Embryonic facial prominence (tissue), 1 donor: ENCODE measurements around the gene KCNJ6.

Experiments used
- DNase-seq: peaks from one replicate; pipeline ENCODE4 v3.0.0-alpha.2; 2016; ENCODE audit errors: extremely low spot score

KCNJ6 gene

GRCh38 chr21:37821092-37821491 lies 95.2 kb downstream of the KCNJ6 start:
- no peak for DNase-seq

GRCh38 chr21:37819372-37819771 lies 96.9 kb downstream of the KCNJ6 start:
- DNase-seq, result no peak

GRCh38 chr21:37817242-37817641 lies 99.0 kb downstream of the KCNJ6 start:
- no peak for DNase-seq

- no peak for DNase-seq
These were observed 100.4 kb downstream of the KCNJ6 start for GRCh38 chr21:37815893-37816292.

- no peak for DNase-seq
These were observed 104.5 kb downstream of the KCNJ6 start for GRCh38 chr21:37811711-37812110.

DNA sequence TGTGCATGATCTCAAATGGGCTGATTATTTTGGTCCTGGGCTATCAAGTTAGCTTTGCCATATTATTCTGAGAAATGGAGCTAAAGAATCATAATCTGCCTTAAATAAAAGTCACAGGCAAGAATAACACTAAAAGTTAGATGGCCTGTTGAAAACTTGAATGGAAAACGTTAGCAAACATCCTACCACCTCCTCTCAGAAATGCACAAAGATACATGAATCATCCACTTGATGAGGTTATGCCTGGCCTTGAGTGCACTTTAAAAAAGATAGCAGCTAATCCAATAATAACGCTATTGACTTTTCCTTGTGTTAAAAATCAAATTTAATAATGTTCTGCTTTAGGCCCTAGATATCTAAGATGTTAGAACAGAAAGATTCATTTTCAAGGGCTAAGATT lies 108.0 kb downstream of the KCNJ6 start:
- no peak for DNase-seq

GRCh38 chr21:37805266-37805665 lies 111.0 kb downstream of the KCNJ6 start:
- DNase-seq, result no peak

GRCh38 chr21:37804001-37804400 lies 112.3 kb downstream of the KCNJ6 start:
- no peak for DNase-seq

DNA sequence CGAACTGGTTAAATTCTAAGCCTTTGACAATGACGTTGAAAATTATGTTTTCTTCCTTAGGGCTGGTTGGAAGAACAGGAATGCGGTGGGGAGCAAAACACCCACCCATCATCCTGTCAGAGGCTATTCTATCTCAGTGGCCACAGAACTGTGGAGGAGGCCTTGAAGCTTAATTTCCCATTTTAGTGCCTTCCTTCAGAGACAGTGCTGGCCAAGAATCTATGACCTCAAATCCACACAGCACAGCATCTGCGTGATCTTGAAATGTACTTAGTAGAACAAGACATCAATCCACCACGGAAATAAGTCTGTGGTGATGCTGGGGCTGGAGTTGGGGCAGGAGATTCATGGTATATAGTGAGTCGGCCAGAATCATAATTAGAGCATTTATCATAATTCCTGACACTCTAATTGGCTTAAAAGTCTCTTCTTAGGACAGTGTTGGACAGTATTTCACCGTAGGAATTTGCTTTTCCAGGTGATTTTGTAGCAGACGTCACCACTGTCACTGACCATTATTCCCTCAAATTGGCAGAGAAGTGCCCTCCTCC lies 113.1 kb downstream of the KCNJ6 start:
- no peak for DNase-seq

- no peak for DNase-seq
These were observed 115.7 kb downstream of the KCNJ6 start for GRCh38 chr21:37800456-37801061.

DNA sequence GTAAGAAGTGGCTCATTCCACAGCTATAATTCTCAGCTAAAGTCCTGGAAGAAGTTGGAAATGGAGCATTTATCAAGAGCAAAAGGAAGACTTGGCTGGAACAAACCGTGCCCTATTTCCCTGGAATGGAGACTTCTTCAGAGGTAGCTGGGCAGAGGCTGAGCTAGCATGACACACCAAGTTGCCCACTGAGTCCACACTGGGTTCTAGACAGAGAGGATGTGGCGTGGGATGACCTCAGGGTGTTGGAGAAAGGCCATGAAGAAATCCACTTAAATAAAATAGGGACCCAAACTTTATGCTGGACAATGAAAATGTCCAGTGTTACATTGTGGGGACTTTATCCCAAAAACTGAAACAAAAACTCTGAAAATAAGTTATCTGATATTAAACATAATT lies 116.2 kb downstream of the KCNJ6 start:
- DNase-seq, result no peak

- no peak for DNase-seq
These were observed 116.8 kb downstream of the KCNJ6 start for GRCh38 chr21:37799211-37800056.

DNA sequence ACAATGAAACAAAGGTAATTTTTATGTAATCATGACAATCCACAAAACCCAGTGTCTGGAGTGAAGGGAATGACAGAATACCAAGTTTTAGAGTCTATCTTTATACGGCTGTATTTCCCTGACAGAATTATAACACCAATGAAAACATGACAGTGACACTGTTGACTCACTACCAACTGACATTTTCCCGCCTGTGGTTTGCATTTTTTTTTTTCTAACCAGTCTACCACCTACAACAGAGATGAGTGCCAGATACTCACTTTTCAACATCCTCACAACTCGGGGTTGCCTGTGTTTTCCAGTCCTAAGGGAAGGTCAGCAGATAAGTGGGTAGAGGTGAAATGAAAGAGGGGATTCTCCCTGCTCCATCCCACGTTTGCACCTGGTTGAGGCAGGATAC lies 118.9 kb downstream of the KCNJ6 start:
- no peak for DNase-seq

DNA sequence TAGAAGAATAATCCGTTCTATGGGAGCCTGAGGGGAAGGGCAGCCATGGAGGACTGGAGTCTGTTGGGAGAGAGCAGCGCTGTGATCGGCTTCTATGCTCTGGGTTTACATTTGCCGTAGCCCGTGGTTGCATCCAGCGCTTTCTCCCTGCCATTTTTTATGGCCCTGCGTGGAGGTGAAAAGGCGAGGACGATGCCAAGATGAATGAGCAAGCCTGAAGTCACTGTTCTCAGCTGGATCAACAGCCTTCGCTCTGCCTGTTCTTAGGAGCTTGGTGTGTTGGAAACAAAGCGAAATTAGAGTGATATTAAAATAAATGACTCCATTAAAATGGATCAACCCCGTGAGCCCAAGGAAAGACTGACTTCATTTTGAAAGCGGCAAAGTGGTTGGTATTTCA lies 120.2 kb downstream of the KCNJ6 start:
- no peak for DNase-seq

DNA sequence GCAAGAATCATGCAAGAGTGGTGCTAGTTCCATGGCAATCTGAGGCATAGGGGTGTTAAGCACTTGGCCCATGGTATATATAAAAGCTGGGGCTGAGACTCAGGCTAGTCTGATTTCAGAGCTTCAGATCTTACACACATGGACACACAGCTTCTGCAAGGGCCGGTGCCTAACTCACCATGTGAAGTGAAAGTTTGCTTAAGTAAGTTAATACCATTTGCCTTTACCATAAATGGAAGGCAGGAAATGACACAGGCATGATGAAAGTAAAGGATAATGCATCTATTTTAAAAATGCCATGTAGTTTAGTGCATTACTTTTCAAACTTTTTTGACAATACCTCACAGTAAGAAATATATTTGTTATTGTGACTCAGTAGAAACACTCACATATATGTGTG lies 122.6 kb downstream of the KCNJ6 start:
- DNase-seq, result no peak

DNA sequence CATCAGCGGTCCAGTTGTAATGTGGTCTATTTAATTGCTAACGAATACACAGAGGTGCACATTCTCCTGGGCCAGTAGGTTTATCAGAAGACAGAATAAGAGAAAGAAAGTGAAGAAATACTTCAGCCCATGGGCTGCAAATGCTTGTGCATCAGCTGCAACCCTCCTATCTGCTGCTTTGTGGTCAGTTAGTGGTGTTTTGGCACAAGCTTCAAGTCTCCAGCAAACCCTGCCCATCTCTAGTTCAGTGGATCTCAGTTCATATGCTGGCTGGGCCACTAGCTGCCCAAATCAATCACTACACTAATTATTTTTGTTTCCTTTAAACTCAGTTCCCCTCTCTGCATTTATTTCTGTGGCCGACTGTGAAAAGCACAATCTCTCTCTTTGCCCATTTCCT lies 124.2 kb downstream of the KCNJ6 start:
- DNase-seq, result no peak

- DNase-seq, result no peak
These were observed 125.4 kb downstream of the KCNJ6 start for GRCh38 chr21:37790905-37791304.

DNA sequence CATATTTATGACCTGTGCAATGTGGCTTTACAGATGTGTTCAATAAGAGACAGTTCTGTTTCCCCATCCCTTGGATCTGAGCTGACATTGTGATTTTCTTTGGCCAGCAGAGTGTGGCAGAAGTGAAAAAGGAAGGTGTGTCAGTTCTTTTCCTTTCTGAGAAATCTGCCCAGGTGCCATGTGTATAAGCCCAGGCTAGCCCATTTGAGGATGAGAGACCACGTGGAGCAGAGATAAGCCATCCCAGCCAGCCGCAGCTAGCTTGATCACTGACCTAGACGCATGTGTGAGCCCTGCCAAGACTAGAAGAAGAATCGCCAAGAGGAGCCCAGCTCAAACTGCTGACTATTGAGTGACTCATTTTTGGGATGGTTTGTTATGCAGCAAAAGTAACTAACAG lies 127.8 kb downstream of the KCNJ6 start:
- no peak for DNase-seq

GRCh38 chr21:37787456-37787855 lies 128.8 kb downstream of the KCNJ6 start:
- no peak for DNase-seq

GRCh38 chr21:37784591-37785318 lies 131.5 kb downstream of the KCNJ6 start:
- DNase-seq, result no peak

GRCh38 chr21:37783016-37783415 lies 133.2 kb downstream of the KCNJ6 start:
- no peak for DNase-seq
